Osteoblast (primary cell): ENCODE results near the gene PTOV1. TPM values are rescaled to one million over a fixed set of nuclear protein-coding genes. Genes with fewer than 3 reads are reported as not detected.

Source experiments
- DNase-seq: peaks from one replicate; pipeline ENCODE4 v3.0.0; 2011; ENCODE audit warnings: low spot score, mixed read lengths; ENCODE audit not compliant: insufficient read length; ENCODE audit errors: missing footprints
- H2AFZ ChIP-seq: 2 replicates; pipeline ENCODE4 v1.6.0; 2011; ENCODE audit warnings: mild to moderate bottlenecking, low read length
- H3K27ac ChIP-seq: 2 replicates; pipeline ENCODE4 v1.5.1; 2011; ENCODE audit warnings: mild to moderate bottlenecking, low read depth, low read length, moderate library complexity
- H3K27me3 ChIP-seq: 2 replicates; pipeline ENCODE4 v1.6.0; 2012; ENCODE audit warnings: mild to moderate bottlenecking, control low read depth, inconsistent platforms, low read length, moderate library complexity; ENCODE audit not compliant: insufficient read depth
- H3K36me3 ChIP-seq: 2 replicates; pipeline ENCODE4 v1.5.1; 2011; ENCODE audit warnings: mild to moderate bottlenecking, low read length, control low read depth, moderate library complexity; ENCODE audit not compliant: insufficient read depth
- H3K4me1 ChIP-seq: 2 replicates; pipeline ENCODE4 v1.5.1; 2011; ENCODE audit warnings: mild to moderate bottlenecking, low read length, control low read depth, moderate library complexity; ENCODE audit not compliant: insufficient read depth
- H3K4me2 ChIP-seq: 2 replicates; pipeline ENCODE4 v1.6.0; 2011; ENCODE audit warnings: mild to moderate bottlenecking, low read length; ENCODE audit not compliant: insufficient read depth
- H3K4me3 ChIP-seq: fragments of 200-600 bp; sonication (generic); 3 replicates; pipeline ENCODE4 v1.5.1; 2012; ENCODE audit warnings: mild to moderate bottlenecking, low read length, inconsistent platforms; ENCODE audit not compliant: insufficient read depth
- H3K79me2 ChIP-seq: 2 replicates; pipeline ENCODE4 v1.6.0; 2012; ENCODE audit warnings: mild to moderate bottlenecking, low read length, control low read depth, inconsistent platforms; ENCODE audit not compliant: insufficient read depth
- H3K9me3 ChIP-seq: 2 replicates; pipeline ENCODE4 v1.5.1; 2011; ENCODE audit warnings: low read depth, low read length, control low read depth
- H4K20me1 ChIP-seq: 2 replicates; pipeline ENCODE4 v1.6.0; 2012; ENCODE audit warnings: mild to moderate bottlenecking, low read length, control low read depth; ENCODE audit not compliant: insufficient read depth
- CTCF ChIP-seq: IDR thresholded peaks from 2 replicates; pipeline ENCODE4 v1.5.1; 2011; ENCODE audit warnings: mild to moderate bottlenecking, low read depth, low read length, moderate library complexity; ENCODE audit errors: extremely low read depth
- total RNA-seq: library from RNA; depleted of rRNA; stranded (reverse); fragments of >200 nt; gene quantifications from 2 replicates; pipeline ENCODE4 v1.2.3, GENCODE V29; 2012

The PTOV1 gene
- total RNA-seq, 1 donor, result 39.4 TPM

GRCh38 chr19:49862391-49863253, 11.7 kb downstream of the PTOV1 start:
- Histone ChIP-seq H3K4me1 (peaks cover 29% of the 10 kb centered on the region), H3K4me3 (no peak overlapping the region), H3K79me2 (peaks cover 41% of the 10 kb centered on the region), H3K4me2 (no peak overlapping the region), H3K36me3 (peaks cover 52% of the 10 kb centered on the region), H3K27ac (no peak overlapping the region), H3K9me3 (no peaks in the 10 kb centered on the region), H3K27me3 (no peaks in the 10 kb centered on the region), H2AFZ (no peak overlapping the region), H4K20me1 (peaks cover 29% of the 10 kb centered on the region)
- DNase-seq, result peak; percentile 92
- peak; percentile 12 for TF ChIP-seq CTCF

GRCh38 chr19:49863254-49863934, 12.4 kb downstream of the PTOV1 start:
- Histone ChIP-seq H2AFZ (no peak overlapping the region), H4K20me1 (peaks cover 29% of the 10 kb centered on the region), H3K79me2 (peaks cover 41% of the 10 kb centered on the region), H3K4me3 (no peak overlapping the region), H3K27ac (no peak overlapping the region), H3K9me3 (no peaks in the 10 kb centered on the region), H3K4me2 (no peak overlapping the region), H3K36me3 (peaks cover 45% of the 10 kb centered on the region), H3K27me3 (no peaks in the 10 kb centered on the region), H3K4me1 (peaks cover 30% of the 10 kb centered on the region)
- no peak for TF ChIP-seq CTCF
- no peak for DNase-seq

DNA sequence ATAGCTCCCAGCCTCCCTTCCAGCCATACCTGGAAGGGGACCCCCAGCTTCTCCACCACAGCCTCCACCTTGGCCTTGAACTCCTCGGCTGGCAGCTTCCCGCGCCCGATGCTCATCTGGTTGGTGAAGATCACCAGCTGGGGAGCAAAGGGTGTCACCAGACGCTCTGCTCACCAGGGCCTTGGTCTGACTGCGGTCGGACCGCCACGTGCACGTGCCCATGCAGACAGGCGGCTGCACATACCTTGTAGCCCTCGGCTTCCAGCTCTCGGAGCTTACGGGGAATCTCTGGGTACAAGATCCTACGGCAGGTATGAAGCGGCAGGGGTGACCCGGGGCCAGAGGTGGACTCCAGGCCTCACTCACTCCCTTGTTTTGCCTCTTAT, 13.0 kb downstream of the PTOV1 start:
- Histone ChIP-seq H3K36me3 (peaks cover 40% of the 10 kb centered on the region), H3K4me1 (peaks cover 30% of the 10 kb centered on the region), H3K27me3 (no peaks in the 10 kb centered on the region), H2AFZ (no peak overlapping the region), H3K9me3 (no peaks in the 10 kb centered on the region), H3K4me2 (no peak overlapping the region), H4K20me1 (peaks cover 29% of the 10 kb centered on the region), H3K4me3 (no peak overlapping the region), H3K27ac (no peak overlapping the region), H3K79me2 (peaks cover 41% of the 10 kb centered on the region)
- no peak for DNase-seq
- no peak for TF ChIP-seq CTCF

DNA sequence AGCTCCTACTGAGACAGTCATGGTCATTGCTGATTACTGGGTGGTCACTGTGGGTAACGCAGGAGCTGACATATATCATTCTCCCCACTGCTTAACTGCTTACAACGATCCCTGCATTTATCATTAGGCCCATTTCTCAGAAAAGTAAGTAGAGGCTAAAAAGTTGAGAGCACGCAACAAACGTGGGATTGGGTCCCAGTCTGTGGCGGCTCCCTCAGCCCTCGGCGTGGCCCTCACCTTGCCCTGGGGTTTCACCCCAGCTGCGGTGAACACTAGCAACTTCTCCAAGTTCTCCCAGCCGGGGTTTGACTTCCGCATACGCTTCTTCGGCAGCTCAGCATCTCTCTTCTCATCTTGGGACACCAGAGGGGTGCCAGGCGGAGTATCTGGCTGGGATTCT, 13.9 kb downstream of the PTOV1 start:
- peaks cover 26% of the 10 kb centered on the region for H3K4me1 ChIP-seq
- no peak overlapping the region for H2AFZ ChIP-seq
- no peak overlapping the region for H3K27ac ChIP-seq
- no peak for TF ChIP-seq CTCF
- H3K79me2 ChIP-seq, result peaks cover 41% of the 10 kb centered on the region
- no peaks in the 10 kb centered on the region for H3K9me3 ChIP-seq
- peaks cover 29% of the 10 kb centered on the region for H4K20me1 ChIP-seq
- H3K36me3 ChIP-seq, result peaks cover 36% of the 10 kb centered on the region
- no peaks in the 10 kb centered on the region for H3K27me3 ChIP-seq
- H3K4me3 ChIP-seq, result no peak overlapping the region
- peak overlapping the region; percentile 94 for H3K4me2 ChIP-seq
- no peak for DNase-seq
